Transverse colon (tissue), 4 donors: ENCODE data around the gene IL1RL2. TPM values are rescaled to one million over a fixed set of nuclear protein-coding genes. Genes with fewer than 3 reads are reported as not detected.

ENCODE experiments used
- DNase-seq: peaks from one replicate; pipeline ENCODE4 v3.0.0-alpha.2; 2019
- H3K27ac ChIP-seq, 4 donors: fragments of 200-600 bp; sonication (generic); 2 replicates each; pipeline ENCODE4 v1.5.1; 2016 to 2018; ENCODE audit warnings: inconsistent platforms in 4 of 4
- H3K27me3 ChIP-seq: fragments of 200-600 bp; sonication (generic); 2 replicates; pipeline ENCODE4 v1.5.1; 2017; ENCODE audit warnings: inconsistent platforms
- H3K36me3 ChIP-seq, 4 donors: fragments of 200-600 bp; sonication (generic); 2 replicates each; pipeline ENCODE4 v1.5.1; 2017 to 2019; ENCODE audit warnings: inconsistent platforms in 4 of 4
- H3K4me1 ChIP-seq, 4 donors: fragments of 200-600 bp; sonication (generic); 2 replicates each; pipeline ENCODE4 v1.5.1; 2017 to 2020; ENCODE audit warnings: inconsistent platforms in 4 of 4
- H3K4me3 ChIP-seq, 4 donors: fragments of 200-600 bp; sonication (generic); 1 replicate in 1 of 4; 2 replicates in 3 of 4; pipeline versions ENCODE4 v1.5.1 to v1.6.1; 2017 to 2019; ENCODE audit warnings: inconsistent platforms in 4 of 4
- H3K9me3 ChIP-seq, 2 donors: fragments of 200-600 bp; sonication (generic); 2 replicates each; pipeline ENCODE4 v1.5.1; 2017 to 2019; ENCODE audit warnings: inconsistent platforms in 2 of 2
- EP300 ChIP-seq: sonication (generic); formaldehyde crosslinking; IDR thresholded peaks from one replicate; pipeline ENCODE4 v1.6.1; 2017; ENCODE audit warnings: antibody characterized with exemption, low read depth
- POLR2A ChIP-seq: fragments of 450-650 bp; IDR thresholded peaks from one replicate; pipeline ENCODE4 v1.6.1; 2016; ENCODE audit warnings: antibody characterized with exemption, mild to moderate bottlenecking, moderate library complexity
- POLR2AphosphoS5 ChIP-seq, 3 donors: sonication (generic); formaldehyde crosslinking; IDR thresholded peaks; one replicate each; pipeline ENCODE4 v1.6.1; 2016; ENCODE audit warnings: antibody characterized with exemption in 3 of 3
- WGBS, 2 donors: methylation state at CpG; one replicate each; pipeline ENCODE4 v1.1.5; 2018; ENCODE audit warnings: low coverage in 1 of 2; 5-methylcytosine and 5-hydroxymethylcytosine counted together
- in situ Hi-C, 4 donors: fragments of 200-750 bp; cut with MboI; loops; one replicate each; pipeline versions ENCODE4 v1.15.0 to v1.15.1; 2017; ENCODE audit warnings: low sequenced_read_pairs in 3 of 4, low pct_ligation_motif_present in 1 of 4, low pct_unique_long_range_greater_than_20kb in 1 of 4
- intact Hi-C: fragments of 100-400 bp; cut with DNase I; formaldehyde crosslinking; loops from one replicate; pipeline ENCODE4 v1.15.1; 2023; ENCODE audit warnings: low total_unique reads
- total RNA-seq, 4 donors: library from RNA; depleted of rRNA; stranded (reverse); fragments of >200 nt; gene quantifications; one replicate each; pipeline ENCODE4 v1.1.0, GENCODE V29; 2016
- TF ChIP-seq, protein P1 (sequence below), 5 experiments: fragments of 200-600 bp in 3 of 5; fragments of 450-650 bp in 2 of 5; sonication (generic) in 3 of 5; IDR thresholded peaks; 1 replicate in 2 of 5; 2 replicates in 3 of 5; pipeline ENCODE4 v1.5.1; 2016 to 2017; ENCODE audit warnings: antibody characterized with exemption in 5 of 5, inconsistent platforms in 3 of 5, mild to moderate bottlenecking in 2 of 5, moderate library complexity in 1 of 5

IL1RL2 gene
- total RNA-seq, 4 donors from 2014 or later: 1.5 to 1.9 TPM; not detected in 2

DNA sequence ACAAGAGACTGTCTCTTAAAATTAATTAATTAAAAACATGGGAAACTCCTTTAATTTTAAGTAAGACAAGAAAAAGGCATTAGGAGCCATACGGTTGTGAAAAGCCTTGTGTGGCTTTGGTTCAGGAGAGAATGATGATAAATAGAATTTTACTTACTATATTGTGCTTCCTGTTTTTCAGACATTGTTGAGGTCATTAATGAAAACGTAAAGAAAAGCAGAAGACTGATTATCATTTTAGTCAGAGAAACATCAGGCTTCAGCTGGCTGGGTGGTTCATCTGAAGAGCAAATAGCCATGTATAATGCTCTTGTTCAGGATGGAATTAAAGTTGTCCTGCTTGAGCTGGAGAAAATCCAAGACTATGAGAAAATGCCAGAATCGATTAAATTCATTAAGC lies 10.7 kb upstream of the IL1RL2 start:
- 83 to 86% methylated on average over 3 of the region's 3 CpGs for WGBS, 2 donors
- TF ChIP-seq, protein P1, sequence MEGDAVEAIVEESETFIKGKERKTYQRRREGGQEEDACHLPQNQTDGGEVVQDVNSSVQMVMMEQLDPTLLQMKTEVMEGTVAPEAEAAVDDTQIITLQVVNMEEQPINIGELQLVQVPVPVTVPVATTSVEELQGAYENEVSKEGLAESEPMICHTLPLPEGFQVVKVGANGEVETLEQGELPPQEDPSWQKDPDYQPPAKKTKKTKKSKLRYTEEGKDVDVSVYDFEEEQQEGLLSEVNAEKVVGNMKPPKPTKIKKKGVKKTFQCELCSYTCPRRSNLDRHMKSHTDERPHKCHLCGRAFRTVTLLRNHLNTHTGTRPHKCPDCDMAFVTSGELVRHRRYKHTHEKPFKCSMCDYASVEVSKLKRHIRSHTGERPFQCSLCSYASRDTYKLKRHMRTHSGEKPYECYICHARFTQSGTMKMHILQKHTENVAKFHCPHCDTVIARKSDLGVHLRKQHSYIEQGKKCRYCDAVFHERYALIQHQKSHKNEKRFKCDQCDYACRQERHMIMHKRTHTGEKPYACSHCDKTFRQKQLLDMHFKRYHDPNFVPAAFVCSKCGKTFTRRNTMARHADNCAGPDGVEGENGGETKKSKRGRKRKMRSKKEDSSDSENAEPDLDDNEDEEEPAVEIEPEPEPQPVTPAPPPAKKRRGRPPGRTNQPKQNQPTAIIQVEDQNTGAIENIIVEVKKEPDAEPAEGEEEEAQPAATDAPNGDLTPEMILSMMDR (IDR thresholded peaks at IDR 0.05): no peak
- TF ChIP-seq POLR2A (no peak), POLR2AphosphoS5 (IDR thresholded peaks at IDR 0.05) (no peak), EP300 (no peak)
- in situ Hi-C loops: no loop called here

DNA sequence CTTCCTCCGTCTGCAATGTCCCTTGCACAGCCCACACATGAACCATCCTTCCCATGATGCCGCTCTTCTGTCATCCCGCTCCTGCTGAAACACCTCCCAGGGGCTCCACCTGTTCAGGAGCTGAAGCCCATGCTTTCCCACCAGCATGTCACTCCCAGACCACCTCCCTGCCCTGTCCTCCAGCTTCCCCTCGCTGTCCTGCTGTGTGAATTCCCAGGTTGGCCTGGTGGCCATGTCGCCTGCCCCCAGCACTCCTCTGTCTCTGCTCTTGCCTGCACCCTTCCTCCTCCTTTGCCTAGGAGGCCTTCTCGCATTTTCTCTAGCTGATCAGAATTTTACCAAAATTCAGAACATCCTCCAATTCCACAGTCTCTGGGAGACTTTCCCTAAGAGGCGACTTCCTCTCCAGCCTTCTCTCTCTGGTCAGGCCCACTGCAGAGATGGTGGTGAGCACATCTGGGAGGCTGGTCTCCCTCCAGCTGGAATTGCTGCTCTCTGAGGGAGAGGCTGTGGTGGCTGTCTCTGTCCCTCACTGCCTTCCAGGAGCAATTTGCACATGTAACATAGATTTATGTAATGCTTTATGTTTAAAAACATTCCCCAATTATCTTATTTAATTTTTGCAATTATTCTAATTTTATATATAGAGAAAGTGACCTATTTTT lies 8.9 kb upstream of the IL1RL2 start:
- Histone ChIP-seq H3K27ac (no peak overlapping the region), H3K36me3 (peaks cover 0 to 12% (median 2%) of the 10 kb centered on the region in 4 donors), H3K4me3 (no peak overlapping the region), H3K9me3 (no peaks in the 10 kb centered on the region), H3K4me1 (no peaks in the 10 kb centered on the region), H3K27me3 (no peaks in the 10 kb centered on the region)
- no peak for DNase-seq
- WGBS, 2 donors: 78 to 86% methylated on average over 3 to 7 of the region's 7 CpGs
- intact Hi-C loops (no loop called here), in situ Hi-C loops (no loop called here)
- no peak for TF ChIP-seq POLR2AphosphoS5 (IDR thresholded peaks at IDR 0.05)
- TF ChIP-seq, protein P1 (IDR thresholded peaks at IDR 0.05): no peak

More for the DNA sequence above, 10.7 kb upstream of the IL1RL2 start:
- DNase-seq: no peak
- Histone ChIP-seq H3K9me3 (no peaks in the 10 kb centered on the region), H3K4me3 (no peak overlapping the region), H3K4me1 (no peaks in the 10 kb centered on the region), H3K27me3 (no peaks in the 10 kb centered on the region), H3K36me3 (peaks cover 0 to 19% (median 2%) of the 10 kb centered on the region in 4 donors), H3K27ac (no peak overlapping the region)
- intact Hi-C loops: no loop called here

DNA sequence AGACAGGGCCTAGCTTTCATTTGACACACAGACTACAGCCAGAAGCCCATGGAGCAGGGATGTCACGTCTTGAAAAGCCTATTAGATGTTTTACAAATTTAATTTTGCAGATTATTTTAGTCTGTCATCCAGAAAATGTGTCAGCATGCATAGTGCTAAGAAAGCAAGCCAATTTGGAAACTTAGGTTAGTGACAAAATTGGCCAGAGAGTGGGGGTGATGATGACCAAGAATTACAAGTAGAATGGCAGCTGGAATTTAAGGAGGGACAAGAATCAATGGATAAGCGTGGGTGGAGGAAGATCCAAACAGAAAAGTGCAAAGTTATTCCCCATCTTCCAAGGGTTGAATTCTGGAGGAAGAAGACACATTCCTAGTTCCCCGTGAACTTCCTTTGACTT lies 7.8 kb upstream of the IL1RL2 start:
- H3K36me3 ChIP-seq: peaks cover 0 to 9% (median 2%) of the 10 kb centered on the region in 4 donors
- 57 to 74% methylated on average over 3 of the region's 3 CpGs for WGBS, 2 donors
- TF ChIP-seq EP300: no peak
- TF ChIP-seq, protein P1 (IDR thresholded peaks at IDR 0.05): no peak
- no peak for TF ChIP-seq POLR2A
- no peak for TF ChIP-seq POLR2AphosphoS5 (IDR thresholded peaks at IDR 0.05)
- H3K4me3 ChIP-seq: no peak overlapping the region
- no peak for DNase-seq
- H3K4me1 ChIP-seq: no peaks in the 10 kb centered on the region
- no peaks in the 10 kb centered on the region for H3K9me3 ChIP-seq
- H3K27me3 ChIP-seq: no peaks in the 10 kb centered on the region
- in situ Hi-C loops (no loop called here), intact Hi-C loops (no loop called here)
- H3K27ac ChIP-seq: no peak overlapping the region

DNA sequence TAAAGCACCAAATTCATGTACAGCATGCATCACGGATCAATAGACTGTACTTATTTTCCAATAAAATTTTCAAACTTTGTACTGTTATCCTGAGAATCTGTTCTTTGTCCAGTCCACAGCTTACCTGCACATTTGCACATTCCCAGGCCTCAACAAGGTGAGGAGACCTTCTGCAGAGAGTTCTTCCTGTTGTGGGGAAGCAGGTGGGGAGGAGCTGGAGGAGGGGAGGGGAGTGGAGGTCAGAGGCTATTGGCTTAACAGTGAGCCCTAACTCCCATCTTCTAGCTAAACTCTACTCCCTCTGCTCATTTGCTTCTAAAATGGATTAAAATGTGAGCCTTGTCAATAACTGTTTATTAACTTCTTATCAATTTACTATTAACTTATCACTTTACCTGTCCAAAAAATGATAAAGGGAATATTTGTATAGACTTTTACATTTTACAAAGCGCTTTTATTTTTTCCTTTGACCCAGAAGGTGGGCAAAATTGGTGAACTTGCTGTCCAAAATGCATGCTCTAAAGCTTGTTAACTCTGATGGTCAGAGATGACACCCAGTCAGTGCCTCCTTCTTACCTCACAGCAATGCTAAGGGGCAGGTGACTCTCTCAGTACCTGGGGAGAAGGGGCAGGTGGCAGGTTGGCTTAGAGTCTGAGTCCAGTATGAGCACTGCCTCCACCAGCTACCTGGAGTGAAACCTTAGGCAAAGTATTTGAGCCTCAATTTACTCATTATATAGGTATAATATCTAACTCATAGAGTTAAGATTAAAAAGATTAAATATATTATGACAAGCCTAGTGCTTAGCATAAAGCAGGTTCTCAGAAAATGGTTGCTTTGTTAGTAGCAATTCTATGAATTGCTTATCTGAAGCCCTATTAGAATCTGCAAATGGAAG lies 6.8 kb upstream of the IL1RL2 start:
- no peak for DNase-seq
- Histone ChIP-seq H3K27me3 (no peaks in the 10 kb centered on the region), H3K4me3 (no peak overlapping the region), H3K9me3 (no peaks in the 10 kb centered on the region), H3K36me3 (peaks cover 0 to 9% (median 2%) of the 10 kb centered on the region in 4 donors), H3K4me1 (no peaks in the 10 kb centered on the region), H3K27ac (no peak overlapping the region)
- WGBS, 2 donors: 83 to 90% methylated on average over 2 of the region's 2 CpGs
- in situ Hi-C loops: no loop called here
- intact Hi-C loops: loop anchor here (10.0 kb wide), 1 partner anchor 65 kb away; no protein-coding TSS in a partner anchor
- TF ChIP-seq EP300: no peak
- no peak for TF ChIP-seq POLR2AphosphoS5 (IDR thresholded peaks at IDR 0.05)
- TF ChIP-seq, protein P1 (IDR thresholded peaks at IDR 0.05): no peak
- no peak for TF ChIP-seq POLR2A
